ENCODE results near the gene PDLIM3.

DNA sequence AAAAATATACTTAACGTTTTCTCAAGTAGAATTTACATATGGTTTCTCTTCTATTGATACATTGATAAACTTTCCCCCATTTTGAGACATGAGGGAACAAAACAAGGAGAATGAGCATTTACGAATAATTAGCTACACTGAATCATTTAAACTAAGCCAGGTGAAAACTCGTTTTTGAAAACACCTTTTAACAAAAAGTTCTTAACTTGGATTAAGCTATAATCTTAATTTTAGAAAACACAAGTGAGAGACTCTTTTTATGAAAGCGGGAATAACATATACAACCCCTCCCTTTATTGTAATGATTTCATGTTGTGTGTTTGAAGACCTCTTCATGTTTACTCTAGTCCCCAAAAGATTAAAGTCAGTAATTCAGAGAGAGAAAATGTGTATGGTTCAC lies 20.1 kb downstream of the PDLIM3 start:
- TF ChIP-seq, protein P1, sequence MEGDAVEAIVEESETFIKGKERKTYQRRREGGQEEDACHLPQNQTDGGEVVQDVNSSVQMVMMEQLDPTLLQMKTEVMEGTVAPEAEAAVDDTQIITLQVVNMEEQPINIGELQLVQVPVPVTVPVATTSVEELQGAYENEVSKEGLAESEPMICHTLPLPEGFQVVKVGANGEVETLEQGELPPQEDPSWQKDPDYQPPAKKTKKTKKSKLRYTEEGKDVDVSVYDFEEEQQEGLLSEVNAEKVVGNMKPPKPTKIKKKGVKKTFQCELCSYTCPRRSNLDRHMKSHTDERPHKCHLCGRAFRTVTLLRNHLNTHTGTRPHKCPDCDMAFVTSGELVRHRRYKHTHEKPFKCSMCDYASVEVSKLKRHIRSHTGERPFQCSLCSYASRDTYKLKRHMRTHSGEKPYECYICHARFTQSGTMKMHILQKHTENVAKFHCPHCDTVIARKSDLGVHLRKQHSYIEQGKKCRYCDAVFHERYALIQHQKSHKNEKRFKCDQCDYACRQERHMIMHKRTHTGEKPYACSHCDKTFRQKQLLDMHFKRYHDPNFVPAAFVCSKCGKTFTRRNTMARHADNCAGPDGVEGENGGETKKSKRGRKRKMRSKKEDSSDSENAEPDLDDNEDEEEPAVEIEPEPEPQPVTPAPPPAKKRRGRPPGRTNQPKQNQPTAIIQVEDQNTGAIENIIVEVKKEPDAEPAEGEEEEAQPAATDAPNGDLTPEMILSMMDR (conservative IDR thresholded peaks at IDR 0.05; ENCODE audit: low read depth, low read length): no peak
- no peak for TF ChIP-seq BHLHE40 (IDR thresholded peaks at IDR 0.05; ENCODE audit: low read depth, low read length)
- TF ChIP-seq POLR2A (IDR thresholded peaks at IDR 0.05; ENCODE audit: low read depth, low read length): no peak
- TF ChIP-seq MAFK (IDR thresholded peaks at IDR 0.05; ENCODE audit: low read depth, low read length): no peak
- no peak for TF ChIP-seq CEBPB (IDR thresholded peaks at IDR 0.05; ENCODE audit: low read depth, low read length)

Data from IMR-90 (cell line).